Esophagus muscularis mucosa (tissue), 4 donors: ENCODE measurements around the gene TMEM135. TPM values are rescaled to one million over a fixed set of nuclear protein-coding genes. Genes with fewer than 3 reads are reported as not detected.
A peak's percentile ranks its signal among the peaks of the same experiment; 100 is the strongest.

Experiments
- DNase-seq: peaks from one replicate; pipeline ENCODE4 v3.0.0-alpha.2; 2017; ENCODE audit errors: extremely low spot score
- H3K27ac ChIP-seq, 4 donors: fragments of 200-600 bp; sonication (generic); replicated peaks in 1 of 4; 1 replicate in 3 of 4; 2 replicates in 1 of 4; pipeline ENCODE4 v1.5.1; 2016 to 2019; ENCODE audit warnings: mild to moderate bottlenecking in 1 of 4
- H3K27me3 ChIP-seq, 4 donors: fragments of 200-600 bp; sonication (generic); one replicate each; pipeline versions ENCODE4 v1.5.1 to v1.6.0; 2016 to 2019
- H3K36me3 ChIP-seq, 4 donors: fragments of 200-600 bp; sonication (generic); one replicate each; pipeline ENCODE4 v1.5.1; 2016 to 2019
- H3K4me1 ChIP-seq, 4 donors: fragments of 200-600 bp; sonication (generic); one replicate each; pipeline ENCODE4 v1.5.1; 2016 to 2019
- H3K4me3 ChIP-seq, 4 donors: fragments of 200-600 bp; sonication (generic); 1 replicate in 2 of 4; 2 replicates in 2 of 4; pipeline ENCODE4 v1.5.1; 2016 to 2019; ENCODE audit warnings: mild to moderate bottlenecking in 4 of 4, moderate library complexity in 1 of 4
- H3K9me3 ChIP-seq, 4 donors: fragments of 200-600 bp; sonication (generic); 1 replicate in 3 of 4; 2 replicates in 1 of 4; pipeline ENCODE4 v1.5.1; 2016 to 2019
- CTCF ChIP-seq, 3 experiments: fragments of 200-600 bp in 2 of 3; fragments of 450-650 bp in 1 of 3; sonication (generic) in 2 of 3; IDR thresholded peaks; one replicate each; pipeline ENCODE4 v1.5.1; 2017 to 2019; ENCODE audit warnings: antibody characterized with exemption in 3 of 3, mild to moderate bottlenecking in 2 of 3, moderate library complexity in 1 of 3
- EP300 ChIP-seq: sonication (generic); formaldehyde crosslinking; IDR thresholded peaks from one replicate; pipeline ENCODE4 v1.6.1; 2017; ENCODE audit warnings: antibody characterized with exemption
- POLR2A ChIP-seq: fragments of 450-650 bp; IDR thresholded peaks from one replicate; pipeline ENCODE4 v1.6.1; 2017; ENCODE audit warnings: antibody characterized with exemption, moderate library complexity, mild to moderate bottlenecking, low read depth
- POLR2AphosphoS5 ChIP-seq, 2 donors: sonication (generic); formaldehyde crosslinking; IDR thresholded peaks; one replicate each; pipeline ENCODE4 v1.6.1; 2017; ENCODE audit warnings: antibody characterized with exemption in 2 of 2
- WGBS: methylation state at CpG from one replicate; pipeline ENCODE4 v1.1.5; 2018; 5-methylcytosine and 5-hydroxymethylcytosine counted together
- intact Hi-C: fragments of 100-400 bp; cut with DNase I; formaldehyde crosslinking; loops from one replicate; pipeline ENCODE4 v1.15.1; 2023
- total RNA-seq, 4 donors: library from RNA; depleted of rRNA; stranded (reverse); fragments of >200 nt; gene quantifications; one replicate each; pipeline versions ENCODE4 v1.1.0 to v1.2.1, GENCODE V29; 2016

Gene TMEM135
- total RNA-seq, 4 donors from 2014 or later, result 11.6 to 19.5 (median 14.9) TPM

- Histone ChIP-seq H3K4me1 (peaks cover 0 to 7% (median 3%) of the 10 kb centered on the region in 4 donors), H3K27me3 (no peaks in the 10 kb centered on the region), H3K4me3 (no peak overlapping the region), H3K27ac (peak overlapping the region in 2 of 4 donors; percentile 32 to 35), H3K9me3 (no peaks in the 10 kb centered on the region), H3K36me3 (peaks cover 0 to 5% (median 2%) of the 10 kb centered on the region in 4 donors)
- no peak for TF ChIP-seq POLR2AphosphoS5 (IDR thresholded peaks at IDR 0.05)
- TF ChIP-seq CTCF (IDR thresholded peaks at IDR 0.05), result no peak
- TF ChIP-seq POLR2A, result no peak
- no peak for TF ChIP-seq EP300
- intact Hi-C loops, result no loop called here
- DNase-seq, result no peak
- 36% methylated on average over 1 of the region's 1 CpG for WGBS
These were observed 269.4 kb downstream of the TMEM135 start for GRCh38 chr11:87307101-87307500.

GRCh38 chr11:87315229-87315628 lies 277.5 kb downstream of the TMEM135 start:
- H3K9me3 ChIP-seq, result no peaks in the 10 kb centered on the region
- WGBS, result 100% methylated on average over 2 of the region's 2 CpGs
- H3K4me1 ChIP-seq, result no peaks in the 10 kb centered on the region
- intact Hi-C loops, result no loop called here
- peaks cover 0 to 10% (median 2%) of the 10 kb centered on the region in 4 donors for H3K36me3 ChIP-seq
- H3K27me3 ChIP-seq, result no peaks in the 10 kb centered on the region
- H3K4me3 ChIP-seq, result no peak overlapping the region
- TF ChIP-seq POLR2A (no peak), POLR2AphosphoS5 (IDR thresholded peaks at IDR 0.05) (no peak), CTCF (IDR thresholded peaks at IDR 0.05) (no peak), EP300 (no peak)
- DNase-seq, result no peak
- H3K27ac ChIP-seq, result no peak overlapping the region

DNA sequence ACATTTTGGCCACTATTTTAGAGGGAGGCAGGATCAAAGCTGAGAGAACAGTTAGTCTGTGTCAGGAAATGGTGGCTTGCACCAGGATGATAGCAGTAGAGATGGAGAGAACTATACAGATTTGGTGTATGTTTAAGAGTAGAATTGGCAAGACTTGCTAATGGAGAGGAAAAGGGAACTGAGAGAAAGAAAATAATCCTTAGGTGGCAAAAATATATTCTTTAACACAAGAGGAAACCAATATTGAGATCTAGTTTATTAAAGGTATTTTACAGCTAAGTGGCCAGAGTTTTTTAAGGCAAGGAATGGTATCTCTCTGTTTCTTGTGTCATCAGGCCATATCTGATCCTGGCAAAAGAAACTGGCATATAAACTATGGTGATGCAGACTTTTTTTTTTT lies 278.8 kb downstream of the TMEM135 start:
- intact Hi-C loops, result no loop called here
- Histone ChIP-seq H3K27ac (no peak overlapping the region), H3K27me3 (no peaks in the 10 kb centered on the region), H3K36me3 (peaks cover 0 to 17% (median 6%) of the 10 kb centered on the region in 4 donors), H3K4me1 (no peaks in the 10 kb centered on the region), H3K4me3 (no peak overlapping the region), H3K9me3 (no peaks in the 10 kb centered on the region)
- no peak for DNase-seq
- TF ChIP-seq CTCF (IDR thresholded peaks at IDR 0.05) (no peak), EP300 (no peak), POLR2A (no peak)

DNA sequence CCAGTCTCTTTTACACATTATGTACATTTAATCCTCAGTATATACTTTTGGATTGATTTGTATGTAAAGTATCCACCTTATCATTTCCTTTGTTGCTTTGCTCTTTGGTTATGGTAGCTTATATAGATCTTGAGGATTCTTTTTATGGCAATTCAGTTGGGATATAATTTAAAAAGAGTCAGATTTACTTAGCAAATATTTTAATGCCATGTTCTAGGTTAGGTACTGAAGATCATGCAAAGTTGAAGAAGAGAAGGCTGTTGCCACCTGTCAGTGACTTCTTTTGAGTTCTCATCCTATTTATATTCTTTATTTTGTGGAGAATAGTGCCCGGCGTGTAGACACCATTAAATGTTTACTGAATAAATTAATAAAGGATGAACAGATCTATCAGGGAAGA lies 279.7 kb downstream of the TMEM135 start:
- no peak overlapping the region for H3K27ac ChIP-seq
- no peak for DNase-seq
- no peak for TF ChIP-seq EP300
- TF ChIP-seq POLR2AphosphoS5 (IDR thresholded peaks at IDR 0.05), result no peak
- intact Hi-C loops, result no loop called here
- H3K9me3 ChIP-seq, result no peaks in the 10 kb centered on the region
- WGBS, result 99% methylated on average over 2 of the region's 2 CpGs
- no peaks in the 10 kb centered on the region for H3K27me3 ChIP-seq
- no peaks in the 10 kb centered on the region for H3K4me1 ChIP-seq
- no peak overlapping the region for H3K4me3 ChIP-seq
- H3K36me3 ChIP-seq, result peaks cover 0 to 27% (median 10%) of the 10 kb centered on the region in 4 donors

DNA sequence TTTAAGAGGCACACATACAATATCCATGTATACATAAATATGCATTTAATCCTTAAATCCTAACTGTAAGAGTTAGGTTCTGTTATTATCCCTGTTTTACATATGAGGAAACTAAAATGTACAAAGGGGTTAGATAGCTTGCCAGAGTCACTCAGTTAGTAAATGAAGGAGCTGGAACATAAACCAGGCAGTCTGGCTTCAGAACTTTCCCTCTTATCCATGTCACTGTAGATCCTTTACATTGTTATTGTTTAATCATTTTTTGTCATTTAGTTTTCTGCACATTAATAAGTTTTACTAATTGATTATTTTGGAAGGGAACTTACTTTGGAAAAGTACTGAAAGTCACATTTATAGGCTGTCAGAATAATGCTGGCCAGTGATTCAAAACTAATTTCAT lies 282.4 kb downstream of the TMEM135 start:
- H3K36me3 ChIP-seq, result peaks cover 0 to 27% (median 10%) of the 10 kb centered on the region in 4 donors
- DNase-seq, result no peak
- intact Hi-C loops, result no loop called here
- H3K27ac ChIP-seq, result no peak overlapping the region
- no peaks in the 10 kb centered on the region for H3K4me1 ChIP-seq
- no peaks in the 10 kb centered on the region for H3K9me3 ChIP-seq
- H3K4me3 ChIP-seq, result no peak overlapping the region
- H3K27me3 ChIP-seq, result no peaks in the 10 kb centered on the region
- no peak for TF ChIP-seq POLR2AphosphoS5 (IDR thresholded peaks at IDR 0.05)
- TF ChIP-seq EP300, result no peak
- no peak for TF ChIP-seq CTCF (IDR thresholded peaks at IDR 0.05)
- TF ChIP-seq POLR2A, result no peak
